Calu3 (cell line): ENCODE data around the gene ACSS3. TPM values are rescaled to one million over a fixed set of nuclear protein-coding genes. Genes with fewer than 3 reads are reported as not detected.
"Not testable (repeated sequence)": the region's sequence is repeated elsewhere in the genome, so short reads cannot be mapped to it uniquely, and the experiment has no call there.

Source experiments
- BruUV-seq: library from RNA; stranded (reverse); fragments of 400-500 nt; replicated peaks from 2 replicates; lab custom pipeline; 2021; lab: Mats Ljungman, UMichigan
- CTCF ChIA-PET: fragments of 300-600 bp; sonication (Branson Sonifier 250); formaldehyde crosslinking; loops from one replicate; lab custom pipeline; 2022; ENCODE audit warnings: antibody characterized with exemption; lab: Charles Lee
- DNase-seq: peaks from one replicate; pipeline ENCODE4 v3.0.0; 2022
- H3K27ac Mint-ChIP-seq: one replicate; pipeline ENCODE4 v1.8.0; 2022; ENCODE audit warnings: mixed read lengths; ENCODE audit not compliant: unreplicated experiment
- H3K27me3 Mint-ChIP-seq: one replicate; pipeline ENCODE4 v1.8.0; 2022; ENCODE audit warnings: mixed read lengths; ENCODE audit not compliant: unreplicated experiment
- H3K36me3 Mint-ChIP-seq: one replicate; pipeline ENCODE4 v1.8.0; 2022; ENCODE audit warnings: mild to moderate bottlenecking, moderate library complexity, mixed read lengths; ENCODE audit not compliant: insufficient read depth, unreplicated experiment
- H3K4me1 Mint-ChIP-seq: one replicate; pipeline ENCODE4 v1.8.0; 2022; ENCODE audit warnings: mild to moderate bottlenecking, low read depth, mixed read lengths; ENCODE audit not compliant: unreplicated experiment
- H3K4me3 Mint-ChIP-seq: one replicate; pipeline ENCODE4 v1.8.0; 2022; ENCODE audit warnings: mild to moderate bottlenecking, low read depth, moderate library complexity, mixed read lengths; ENCODE audit not compliant: unreplicated experiment
- H3K9me3 Mint-ChIP-seq: one replicate; pipeline ENCODE4 v1.8.0; 2022; ENCODE audit warnings: low read depth, mixed read lengths; ENCODE audit not compliant: unreplicated experiment
- intact Hi-C: fragments of 100-400 bp; cut with micrococcal nuclease; formaldehyde crosslinking; loops from one replicate; pipeline ENCODE4 v1.10.0; 2022; ENCODE audit not compliant: unreplicated experiment
- total RNA-seq: library from RNA; stranded (reverse); gene quantifications from 2 replicates; pipeline ENCODE4 v1.2.3, GENCODE V29; 2022
- TF ChIP-seq, protein P1 (sequence below): fragments of 200-600 bp; IDR thresholded peaks from one replicate; pipeline ENCODE4 v1.8.0; 2022; ENCODE audit warnings: antibody characterized with exemption; ENCODE audit not compliant: unreplicated experiment

The ACSS3 gene
- total RNA-seq, 1 experiment from 2014 or later: 0.21 TPM

GRCh38 chr12:81207664-81208063, 129.8 kb downstream of the ACSS3 start:
- no peaks in the 10 kb centered on the region for H3K27me3 Mint-ChIP-seq
- no peak overlapping the region for H3K27ac Mint-ChIP-seq
- CTCF ChIA-PET: no interaction called here
- no peaks in the 10 kb centered on the region for H3K9me3 Mint-ChIP-seq
- H3K4me1 Mint-ChIP-seq: no peaks in the 10 kb centered on the region
- H3K36me3 Mint-ChIP-seq: no peaks in the 10 kb centered on the region
- no TSS peak for BruUV-seq
- H3K4me3 Mint-ChIP-seq: no peak overlapping the region
- TF ChIP-seq, protein P1, sequence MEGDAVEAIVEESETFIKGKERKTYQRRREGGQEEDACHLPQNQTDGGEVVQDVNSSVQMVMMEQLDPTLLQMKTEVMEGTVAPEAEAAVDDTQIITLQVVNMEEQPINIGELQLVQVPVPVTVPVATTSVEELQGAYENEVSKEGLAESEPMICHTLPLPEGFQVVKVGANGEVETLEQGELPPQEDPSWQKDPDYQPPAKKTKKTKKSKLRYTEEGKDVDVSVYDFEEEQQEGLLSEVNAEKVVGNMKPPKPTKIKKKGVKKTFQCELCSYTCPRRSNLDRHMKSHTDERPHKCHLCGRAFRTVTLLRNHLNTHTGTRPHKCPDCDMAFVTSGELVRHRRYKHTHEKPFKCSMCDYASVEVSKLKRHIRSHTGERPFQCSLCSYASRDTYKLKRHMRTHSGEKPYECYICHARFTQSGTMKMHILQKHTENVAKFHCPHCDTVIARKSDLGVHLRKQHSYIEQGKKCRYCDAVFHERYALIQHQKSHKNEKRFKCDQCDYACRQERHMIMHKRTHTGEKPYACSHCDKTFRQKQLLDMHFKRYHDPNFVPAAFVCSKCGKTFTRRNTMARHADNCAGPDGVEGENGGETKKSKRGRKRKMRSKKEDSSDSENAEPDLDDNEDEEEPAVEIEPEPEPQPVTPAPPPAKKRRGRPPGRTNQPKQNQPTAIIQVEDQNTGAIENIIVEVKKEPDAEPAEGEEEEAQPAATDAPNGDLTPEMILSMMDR: no peak
- no peak for DNase-seq
- intact Hi-C loops: no loop called here

GRCh38 chr12:81208187-81208911, 130.5 kb downstream of the ACSS3 start:
- DNase-seq: no peak
- Mint-ChIP-seq H3K4me1 (no peaks in the 10 kb centered on the region), H3K27me3 (no peaks in the 10 kb centered on the region), H3K4me3 (no peak overlapping the region), H3K36me3 (no peaks in the 10 kb centered on the region), H3K27ac (no peak overlapping the region), H3K9me3 (no peaks in the 10 kb centered on the region)
- CTCF ChIA-PET: no interaction called here
- TF ChIP-seq, protein P1: no peak
- BruUV-seq: no TSS peak
- intact Hi-C loops: no loop called here

DNA sequence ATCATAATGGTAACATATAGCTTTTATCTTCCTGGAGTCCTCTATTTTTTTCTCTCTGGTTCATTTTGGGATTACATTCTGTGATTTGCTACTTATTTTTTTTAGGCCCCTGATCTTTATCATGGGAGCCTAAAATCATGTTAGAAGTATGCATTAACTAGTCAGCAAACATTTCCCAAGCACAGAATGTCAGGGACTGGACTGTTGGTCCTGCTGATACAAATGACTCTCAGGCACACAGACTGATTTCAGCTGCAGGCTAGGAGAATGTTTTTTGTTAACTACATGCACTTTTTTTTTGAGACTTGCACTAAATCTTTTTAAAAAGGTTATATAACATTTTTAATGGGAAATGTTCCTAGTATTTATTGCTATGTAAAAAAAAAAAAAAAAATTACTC, 131.1 kb downstream of the ACSS3 start:
- no peaks in the 10 kb centered on the region for H3K4me1 Mint-ChIP-seq

GRCh38 chr12:81209772-81210225, 131.9 kb downstream of the ACSS3 start:
- H3K9me3 Mint-ChIP-seq, H3K4me1 Mint-ChIP-seq, intact Hi-C loops, H3K36me3 Mint-ChIP-seq, H3K27me3 Mint-ChIP-seq, H3K4me3 Mint-ChIP-seq, H3K27ac Mint-ChIP-seq, CTCF ChIA-PET, BruUV-seq: not testable (repeated sequence)
- peak; percentile 14 for DNase-seq

More for the DNA sequence above, 131.1 kb downstream of the ACSS3 start:
- intact Hi-C loops: no loop called here
- H3K4me3 Mint-ChIP-seq: no peak overlapping the region
- peaks cover 3% of the 10 kb centered on the region for H3K9me3 Mint-ChIP-seq
- H3K27ac Mint-ChIP-seq: no peak overlapping the region
- CTCF ChIA-PET: no interaction called here
- H3K36me3 Mint-ChIP-seq: no peaks in the 10 kb centered on the region
- no peaks in the 10 kb centered on the region for H3K27me3 Mint-ChIP-seq
- TF ChIP-seq, protein P1: no peak
- BruUV-seq: no TSS peak
- no peak for DNase-seq

DNA sequence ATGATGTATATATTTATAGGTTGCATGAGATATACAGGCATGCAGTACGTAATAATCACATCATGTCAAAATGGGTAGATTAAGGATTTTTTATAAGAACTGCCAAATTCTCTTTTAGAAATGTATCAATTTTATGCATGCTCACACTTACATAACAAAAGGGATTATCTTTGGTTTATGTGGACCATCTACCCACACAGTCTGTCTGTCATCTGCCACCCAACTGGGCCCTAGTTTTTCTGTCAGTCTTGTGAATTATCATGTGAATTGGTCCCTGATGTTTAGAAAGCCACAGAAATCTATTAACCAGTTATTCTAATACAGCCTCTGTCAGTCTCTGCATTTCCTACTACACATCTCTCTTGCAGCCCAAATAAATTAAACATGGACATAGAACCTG, 133.4 kb downstream of the ACSS3 start:
- H3K27ac Mint-ChIP-seq: no peak overlapping the region
- DNase-seq: no peak
- no TSS peak for BruUV-seq
- CTCF ChIA-PET: no interaction called here
- H3K36me3 Mint-ChIP-seq: no peaks in the 10 kb centered on the region
- H3K27me3 Mint-ChIP-seq: no peaks in the 10 kb centered on the region
- H3K4me3 Mint-ChIP-seq: no peak overlapping the region
- TF ChIP-seq, protein P1: no peak
- H3K9me3 Mint-ChIP-seq: peaks cover 3% of the 10 kb centered on the region
- H3K4me1 Mint-ChIP-seq: no peaks in the 10 kb centered on the region
- intact Hi-C loops: no loop called here
